ENCODE measurements around the gene DUSP16. TPM values are rescaled to one million over a fixed set of nuclear protein-coding genes. Genes with fewer than 3 reads are reported as not detected.
"Not testable (repeated sequence)": the region's sequence is repeated elsewhere in the genome, so short reads cannot be mapped to it uniquely, and the experiment has no call there.

Gene DUSP16
- total RNA-seq, 1 experiment from 2014 or later: 10.6 TPM

DNA sequence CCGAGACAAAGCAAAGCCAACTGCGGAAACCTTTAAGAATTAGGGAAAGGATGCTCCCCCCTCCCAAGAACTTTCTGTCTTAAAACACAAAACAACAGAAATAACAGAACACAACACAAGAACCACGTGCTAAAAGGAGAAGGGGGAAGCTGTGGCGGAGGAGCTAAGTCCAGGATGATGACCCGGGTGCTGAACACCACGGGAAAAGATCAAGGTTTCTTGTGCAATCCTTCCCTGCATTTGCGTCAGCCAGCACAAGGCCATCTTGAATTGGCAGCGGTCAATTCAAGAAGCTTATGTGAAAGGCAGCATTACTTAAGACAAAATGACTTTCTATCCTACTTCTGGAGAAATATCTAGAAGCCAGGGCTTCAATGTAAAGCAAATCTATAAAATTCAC, 38.0 kb upstream of the DUSP16 start:
- no peak for DNase-seq (ENCODE audit: low spot score)
- H3K27me3 ChIP-seq (replicated peaks; ENCODE audit: insufficient read depth, low read depth, low read length, poor library complexity): no peaks in the 10 kb centered on the region
- ChIA-PET POLR2A (ENCODE audit: low non-redundant PET) (no interaction called here), CTCF (no interaction called here)
- no peak overlapping the region for H3K4me3 ChIP-seq (ENCODE audit: low read depth, low read length, poor library complexity, severe bottlenecking)
- no peaks in the 10 kb centered on the region for H3K4me1 ChIP-seq (ENCODE audit: insufficient read depth, low read length, poor library complexity, severe bottlenecking)
- no peak overlapping the region for H3K27ac ChIP-seq (ENCODE audit: low read depth, low read length, poor library complexity, severe bottlenecking)
- BruUV-seq (replicated peaks): no TSS peak
- H3K9me3 ChIP-seq (ENCODE audit: low read depth, low read length, poor library complexity, severe bottlenecking): no peaks in the 10 kb centered on the region
- H3K36me3 ChIP-seq (ENCODE audit: insufficient read depth, low read length, poor library complexity, severe bottlenecking): no peaks in the 10 kb centered on the region
- intact Hi-C loops (cut with micrococcal nuclease; ENCODE audit: unreplicated experiment): no loop called here
- TF ChIP-seq, protein P1, sequence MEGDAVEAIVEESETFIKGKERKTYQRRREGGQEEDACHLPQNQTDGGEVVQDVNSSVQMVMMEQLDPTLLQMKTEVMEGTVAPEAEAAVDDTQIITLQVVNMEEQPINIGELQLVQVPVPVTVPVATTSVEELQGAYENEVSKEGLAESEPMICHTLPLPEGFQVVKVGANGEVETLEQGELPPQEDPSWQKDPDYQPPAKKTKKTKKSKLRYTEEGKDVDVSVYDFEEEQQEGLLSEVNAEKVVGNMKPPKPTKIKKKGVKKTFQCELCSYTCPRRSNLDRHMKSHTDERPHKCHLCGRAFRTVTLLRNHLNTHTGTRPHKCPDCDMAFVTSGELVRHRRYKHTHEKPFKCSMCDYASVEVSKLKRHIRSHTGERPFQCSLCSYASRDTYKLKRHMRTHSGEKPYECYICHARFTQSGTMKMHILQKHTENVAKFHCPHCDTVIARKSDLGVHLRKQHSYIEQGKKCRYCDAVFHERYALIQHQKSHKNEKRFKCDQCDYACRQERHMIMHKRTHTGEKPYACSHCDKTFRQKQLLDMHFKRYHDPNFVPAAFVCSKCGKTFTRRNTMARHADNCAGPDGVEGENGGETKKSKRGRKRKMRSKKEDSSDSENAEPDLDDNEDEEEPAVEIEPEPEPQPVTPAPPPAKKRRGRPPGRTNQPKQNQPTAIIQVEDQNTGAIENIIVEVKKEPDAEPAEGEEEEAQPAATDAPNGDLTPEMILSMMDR (conservative IDR thresholded peaks at IDR 0.05; ENCODE audit: low read depth, low read length): no peak
- TF ChIP-seq EZH2 (IDR thresholded peaks at IDR 0.05; ENCODE audit: borderline replicate concordance, low read depth, low read length, poor library complexity, severe bottlenecking): no peak

DNA sequence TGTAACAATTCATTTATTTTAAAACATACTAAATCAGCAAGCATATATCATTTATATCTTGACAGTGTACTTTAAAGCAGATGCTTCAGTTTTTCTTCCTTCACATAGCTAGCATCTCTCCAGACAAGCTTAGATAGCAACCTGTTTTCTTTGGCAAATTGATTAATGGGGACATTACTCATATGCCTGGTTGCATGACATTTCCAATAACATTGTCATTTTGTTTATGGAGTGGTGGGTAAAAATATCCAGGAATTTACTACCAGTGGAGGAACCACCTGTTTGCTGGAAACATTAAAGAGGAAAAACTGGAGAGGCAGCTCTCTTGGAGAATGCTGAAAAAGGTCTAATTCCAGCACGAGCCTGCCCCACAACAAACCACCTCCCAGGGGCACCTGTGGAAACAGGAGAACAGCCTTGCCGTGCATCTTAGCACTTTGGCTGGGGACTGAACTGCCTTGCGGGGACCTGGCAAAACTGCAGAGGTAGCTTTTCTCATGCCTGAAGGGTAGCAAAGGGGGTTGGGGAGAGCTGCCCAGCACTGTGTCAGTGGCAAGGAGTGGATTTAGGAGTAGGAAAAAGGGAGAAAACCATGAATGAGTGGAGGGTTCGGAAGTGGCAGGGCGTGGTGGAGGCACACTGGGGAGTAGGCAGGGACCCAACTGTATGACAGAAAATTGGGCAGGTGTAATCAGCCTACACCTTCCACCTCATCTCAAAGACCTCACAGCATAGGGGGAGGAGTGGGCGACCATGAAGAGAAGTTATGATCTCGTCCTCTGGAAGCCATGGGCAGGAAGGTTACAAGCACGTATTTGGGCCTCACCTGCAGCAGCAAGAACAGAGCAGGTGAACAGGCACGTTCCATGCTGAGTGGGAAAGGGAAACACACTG, 37.3 kb upstream of the DUSP16 start:
- Histone ChIP-seq H3K4me3 (ENCODE audit: low read depth, low read length, poor library complexity, severe bottlenecking) (no peak overlapping the region), H3K36me3 (ENCODE audit: insufficient read depth, low read length, poor library complexity, severe bottlenecking) (no peaks in the 10 kb centered on the region), H3K27ac (ENCODE audit: low read depth, low read length, poor library complexity, severe bottlenecking) (no peak overlapping the region), H3K27me3 (replicated peaks; ENCODE audit: insufficient read depth, low read depth, low read length, poor library complexity) (no peaks in the 10 kb centered on the region), H3K9me3 (ENCODE audit: low read depth, low read length, poor library complexity, severe bottlenecking) (no peaks in the 10 kb centered on the region), H3K4me1 (ENCODE audit: insufficient read depth, low read length, poor library complexity, severe bottlenecking) (no peaks in the 10 kb centered on the region)
- CTCF ChIA-PET: no interaction called here
- TF ChIP-seq, protein P1 (conservative IDR thresholded peaks at IDR 0.05; ENCODE audit: low read depth, low read length): no peak
- no peak for TF ChIP-seq EZH2 (IDR thresholded peaks at IDR 0.05; ENCODE audit: borderline replicate concordance, low read depth, low read length, poor library complexity, severe bottlenecking)
- POLR2A ChIA-PET (ENCODE audit: low non-redundant PET): no interaction called here
- no TSS peak for BruUV-seq (replicated peaks)
- intact Hi-C loops (cut with micrococcal nuclease; ENCODE audit: unreplicated experiment): no loop called here
- DNase-seq (ENCODE audit: low spot score): no peak

DNA sequence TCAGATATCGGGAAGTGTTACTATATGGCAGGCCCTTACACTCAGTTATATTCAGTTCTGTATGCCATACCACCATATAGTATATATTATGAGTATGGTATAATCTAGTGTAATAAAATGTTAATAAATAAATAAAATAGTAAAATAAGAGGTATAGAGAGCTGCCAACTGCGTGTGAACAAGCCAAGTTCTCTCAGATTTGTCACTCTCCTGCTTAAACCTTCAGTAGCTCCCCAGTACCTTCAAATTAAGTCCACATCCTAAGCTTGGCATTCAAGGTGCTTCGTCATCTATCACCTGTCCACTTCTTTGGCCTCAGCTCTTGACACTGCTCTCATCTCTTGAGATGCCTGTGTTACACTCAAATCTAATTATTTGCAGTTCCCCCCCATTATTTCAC, 36.2 kb upstream of the DUSP16 start:
- no peak for TF ChIP-seq EZH2 (IDR thresholded peaks at IDR 0.05; ENCODE audit: borderline replicate concordance, low read depth, low read length, poor library complexity, severe bottlenecking)
- TF ChIP-seq, protein P1 (conservative IDR thresholded peaks at IDR 0.05; ENCODE audit: low read depth, low read length): no peak
- H3K36me3 ChIP-seq (ENCODE audit: insufficient read depth, low read length, poor library complexity, severe bottlenecking): no peaks in the 10 kb centered on the region
- no TSS peak for BruUV-seq (replicated peaks)
- POLR2A ChIA-PET (ENCODE audit: low non-redundant PET): no interaction called here
- intact Hi-C loops (cut with micrococcal nuclease; ENCODE audit: unreplicated experiment): no loop called here
- H3K9me3 ChIP-seq (ENCODE audit: low read depth, low read length, poor library complexity, severe bottlenecking): no peaks in the 10 kb centered on the region
- no peak overlapping the region for H3K4me3 ChIP-seq (ENCODE audit: low read depth, low read length, poor library complexity, severe bottlenecking)
- no peaks in the 10 kb centered on the region for H3K4me1 ChIP-seq (ENCODE audit: insufficient read depth, low read length, poor library complexity, severe bottlenecking)
- CTCF ChIA-PET: no interaction called here
- DNase-seq (ENCODE audit: low spot score): no peak
- H3K27ac ChIP-seq (ENCODE audit: low read depth, low read length, poor library complexity, severe bottlenecking): no peak overlapping the region
- H3K27me3 ChIP-seq (replicated peaks; ENCODE audit: insufficient read depth, low read depth, low read length, poor library complexity): no peaks in the 10 kb centered on the region

DNA sequence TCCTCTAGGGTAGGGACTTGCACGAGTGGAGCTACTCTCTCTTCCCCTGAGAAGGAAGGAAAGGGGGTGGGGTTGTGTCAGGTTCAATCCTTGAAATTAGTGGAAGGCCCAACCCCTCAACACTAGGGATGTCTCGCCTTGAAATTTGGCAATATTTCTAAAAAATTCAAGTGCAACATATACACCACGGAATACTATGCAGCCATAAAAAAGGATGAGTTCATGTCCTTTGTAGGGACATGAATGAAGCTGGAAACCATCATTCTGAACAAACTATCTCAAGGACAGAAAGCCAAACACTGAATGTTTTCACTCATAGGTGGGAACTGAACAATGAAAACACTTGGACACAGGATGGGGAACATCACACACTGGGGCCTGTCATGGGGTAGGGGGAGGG, 33.9 kb upstream of the DUSP16 start:
- H3K36me3 ChIP-seq (ENCODE audit: insufficient read depth, low read length, poor library complexity, severe bottlenecking); DNase-seq (ENCODE audit: low spot score); H3K9me3 ChIP-seq (ENCODE audit: low read depth, low read length, poor library complexity, severe bottlenecking); CTCF ChIA-PET; BruUV-seq (replicated peaks); H3K4me3 ChIP-seq (ENCODE audit: low read depth, low read length, poor library complexity, severe bottlenecking); H3K4me1 ChIP-seq (ENCODE audit: insufficient read depth, low read length, poor library complexity, severe bottlenecking); POLR2A ChIA-PET (ENCODE audit: low non-redundant PET); H3K27me3 ChIP-seq (replicated peaks; ENCODE audit: insufficient read depth, low read depth, low read length, poor library complexity); intact Hi-C loops (cut with micrococcal nuclease; ENCODE audit: unreplicated experiment); H3K27ac ChIP-seq (ENCODE audit: low read depth, low read length, poor library complexity, severe bottlenecking): not testable (repeated sequence)

DNA sequence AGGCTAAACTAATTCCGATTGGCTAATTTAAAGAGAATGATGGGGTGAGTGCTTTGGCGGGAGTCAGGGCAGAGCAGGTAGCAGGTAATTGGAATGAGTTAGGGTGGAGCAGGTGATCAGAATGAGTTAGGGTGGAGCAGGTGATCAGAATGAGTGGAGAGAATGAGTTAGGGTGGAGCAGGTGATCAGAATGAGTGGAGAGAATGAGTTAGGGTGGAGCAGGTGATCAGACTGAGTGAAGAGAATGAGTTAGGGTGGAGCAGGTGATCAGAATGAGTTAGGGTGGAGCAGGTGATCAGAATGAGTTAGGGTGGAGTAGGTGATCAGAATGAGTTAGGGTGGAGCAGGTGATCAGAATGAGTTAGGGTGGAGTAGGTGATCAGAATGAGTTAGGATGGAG, 33.3 kb upstream of the DUSP16 start:
- H3K27me3 ChIP-seq (replicated peaks; ENCODE audit: insufficient read depth, low read depth, low read length, poor library complexity); BruUV-seq (replicated peaks); H3K27ac ChIP-seq (ENCODE audit: low read depth, low read length, poor library complexity, severe bottlenecking); CTCF ChIA-PET; H3K4me1 ChIP-seq (ENCODE audit: insufficient read depth, low read length, poor library complexity, severe bottlenecking); H3K4me3 ChIP-seq (ENCODE audit: low read depth, low read length, poor library complexity, severe bottlenecking); H3K36me3 ChIP-seq (ENCODE audit: insufficient read depth, low read length, poor library complexity, severe bottlenecking); DNase-seq (ENCODE audit: low spot score); POLR2A ChIA-PET (ENCODE audit: low non-redundant PET); H3K9me3 ChIP-seq (ENCODE audit: low read depth, low read length, poor library complexity, severe bottlenecking); intact Hi-C loops (cut with micrococcal nuclease; ENCODE audit: unreplicated experiment): not testable (repeated sequence)
